Right forelimb (tissue), 1 donor: Measurements from ENCODE around the gene ARNT2.

Source experiments
- DNase-seq: peaks from one replicate; pipeline ENCODE4 v3.0.0-alpha.2; 2018

Gene ARNT2

GRCh38 chr15:80601256-80601655, 197.1 kb downstream of the ARNT2 start:
- DNase-seq: no peak

GRCh38 chr15:80604583-80605575, 200.7 kb downstream of the ARNT2 start:
- no peak for DNase-seq

- no peak for DNase-seq
Observed at GRCh38 chr15:80605591-80606150, 201.5 kb downstream of the ARNT2 start.

- DNase-seq: no peak
Observed at GRCh38 chr15:80606511-80607071, 202.4 kb downstream of the ARNT2 start.

GRCh38 chr15:80607287-80607980, 203.3 kb downstream of the ARNT2 start:
- no peak for DNase-seq

GRCh38 chr15:80608688-80609087, 204.5 kb downstream of the ARNT2 start:
- no peak for DNase-seq

- no peak for DNase-seq
Observed at GRCh38 chr15:80609091-80609490, 204.9 kb downstream of the ARNT2 start.

GRCh38 chr15:80609512-80609946, 205.3 kb downstream of the ARNT2 start:
- no peak for DNase-seq

- no peak for DNase-seq
Observed at GRCh38 chr15:80611543-80612080, 207.4 kb downstream of the ARNT2 start.

GRCh38 chr15:80612118-80612823, 208.1 kb downstream of the ARNT2 start:
- DNase-seq: no peak

- no peak for DNase-seq
Observed at GRCh38 chr15:80613762-80614365, 209.7 kb downstream of the ARNT2 start.

- no peak for DNase-seq
Observed at GRCh38 chr15:80614711-80615360, 210.7 kb downstream of the ARNT2 start.

- DNase-seq: no peak
Observed at GRCh38 chr15:80615361-80615736, 211.2 kb downstream of the ARNT2 start.

GRCh38 chr15:80615783-80616391, 211.7 kb downstream of the ARNT2 start:
- no peak for DNase-seq

GRCh38 chr15:80618685-80619400, 214.7 kb downstream of the ARNT2 start:
- no peak for DNase-seq

- DNase-seq: no peak
Observed at GRCh38 chr15:80619680-80620079, 215.5 kb downstream of the ARNT2 start.

GRCh38 chr15:80620141-80620540, 216.0 kb downstream of the ARNT2 start:
- no peak for DNase-seq

- DNase-seq: no peak
Observed at GRCh38 chr15:80620931-80621330, 216.7 kb downstream of the ARNT2 start.

- DNase-seq: no peak
Observed at GRCh38 chr15:80626643-80627120, 222.5 kb downstream of the ARNT2 start.

- no peak for DNase-seq
Observed at GRCh38 chr15:80629355-80629754, 225.2 kb downstream of the ARNT2 start.
